Adrenal gland (tissue), 5 donors: ENCODE measurements around the gene JSRP1.

ENCODE experiments used
- CTCF ChIP-seq, 6 experiments: fragments of 450-650 bp in 4 of 6; fragments of 200-600 bp in 2 of 6; sonication (generic) in 1 of 6; IDR thresholded peaks; 1 replicate in 5 of 6; 2 replicates in 1 of 6; pipeline versions ENCODE4 v1.5.1 to v1.8.0; 2016 to 2021; ENCODE audit warnings: antibody characterized with exemption in 6 of 6, mild to moderate bottlenecking in 2 of 6, moderate library complexity in 1 of 6
- POLR2A ChIP-seq, 2 donors: fragments of 450-650 bp; IDR thresholded peaks; one replicate each; pipeline ENCODE4 v1.6.1; 2017; ENCODE audit warnings: antibody characterized with exemption in 2 of 2, mild to moderate bottlenecking in 2 of 2, moderate library complexity in 1 of 2
- donor health status: DM: no; HTN: no; CAD: no.

- TF ChIP-seq CTCF (IDR thresholded peaks at IDR 0.05) (no peak), POLR2A (IDR thresholded peaks at IDR 0.05) (peak in 1 of 2 donors; percentile 71)
Observed at GRCh38 chr19:2271234-2272103, 15.3 kb upstream of the JSRP1 start.
